Measurements from ENCODE around the gene MPC1.

- TF ChIP-seq SUZ12 (IDR thresholded peaks at IDR 0.05) (no peak), BHLHE40 (IDR thresholded peaks at IDR 0.05; ENCODE audit: borderline replicate concordance) (no peak), FOXM1 (IDR thresholded peaks at IDR 0.05; ENCODE audit: borderline replicate concordance) (no peak), ELF4 (IDR thresholded peaks at IDR 0.05) (no peak), SP1 (IDR thresholded peaks at IDR 0.05) (no peak), NFRKB (IDR thresholded peaks at IDR 0.05) (no peak), FOXK2 (IDR thresholded peaks at IDR 0.05) (no peak), ARNT (IDR thresholded peaks at IDR 0.05) (no peak), CTBP1 (IDR thresholded peaks at IDR 0.05; ENCODE audit: borderline replicate concordance) (no peak), ZNF384 (IDR thresholded peaks at IDR 0.05) (no peak), LEF1 (IDR thresholded peaks at IDR 0.05; ENCODE audit: borderline replicate concordance) (no peak)
These were observed 15.1 kb upstream of the MPC1 start for GRCh38 chr6:166397849-166398248.
